Naive thymus-derived CD8-positive, alpha-beta T cell (primary cell): Measurements from ENCODE around the gene CSMD2. TPM values are rescaled to one million over a fixed set of nuclear protein-coding genes. Genes with fewer than 3 reads are reported as not detected.
A peak's percentile ranks its signal among the peaks of the same experiment; 100 is the strongest.
"Not testable (repeated sequence)": the region's sequence is repeated elsewhere in the genome, so short reads cannot be mapped to it uniquely, and the experiment has no call there.

Experiments
- ATAC-seq, 2 donors: fragments of 150-1000 bp; cut with Tn5 transposase in 1 of 2; sonication (Bioruptor Pico), chemical (Tn5 transposase) in 1 of 2; 1 replicate in 1 of 2; 2 replicates in 1 of 2; pipeline ENCODE4 v1.10.0; 2021; ENCODE audit warnings: mild to moderate bottlenecking in 2 of 2, moderate library complexity in 2 of 2
- POLR2A ChIA-PET: fragments of 350-600 bp; sonication (Branson Sonifier 250); formaldehyde crosslinking; loops from one replicate; lab custom pipeline; 2021; ENCODE audit warnings: antibody characterized with exemption; lab: Charles Lee
- DNase-seq, 10 donors: peaks; one replicate each; pipeline versions ENCODE4 v3.0.0 to v3.0.0-alpha.2; 2020 to 2022
- H3K27ac Mint-ChIP-seq, 10 donors: one replicate each; pipeline ENCODE4 v1.8.0; 2020 to 2022; ENCODE audit warnings: mild to moderate bottlenecking in 10 of 10, mixed read lengths in 10 of 10, moderate library complexity in 4 of 10, inconsistent platforms in 1 of 10
- H3K27me3 Mint-ChIP-seq, 5 donors: one replicate each; pipeline ENCODE4 v1.8.0; 2021 to 2022; ENCODE audit warnings: mixed read lengths in 5 of 5
- H3K36me3 Mint-ChIP-seq, 3 donors: one replicate each; pipeline ENCODE4 v1.8.0; 2020 to 2022; ENCODE audit warnings: mixed read lengths in 3 of 3, mild to moderate bottlenecking in 2 of 3, inconsistent platforms in 1 of 3
- H3K4me1 Mint-ChIP-seq, 4 donors: one replicate each; pipeline ENCODE4 v1.8.0; 2021 to 2022; ENCODE audit warnings: mixed read lengths in 4 of 4
- H3K4me3 Mint-ChIP-seq, 10 donors: one replicate each; pipeline ENCODE4 v1.8.0; 2020 to 2022; ENCODE audit warnings: mild to moderate bottlenecking in 10 of 10, mixed read lengths in 10 of 10, moderate library complexity in 6 of 10, inconsistent platforms in 1 of 10
- H3K9me3 Mint-ChIP-seq, 9 donors: one replicate each; pipeline ENCODE4 v1.8.0; 2020 to 2022; ENCODE audit warnings: mixed read lengths in 9 of 9, mild to moderate bottlenecking in 3 of 9, inconsistent platforms in 1 of 9, moderate library complexity in 1 of 9
- polyA plus RNA-seq, 3 donors: library from polyadenylated mRNA; unstranded; fragments of 300-500 nt; fragmentation: Illumina TruSeq; gene quantifications; one replicate each; pipeline ENCODE4 v1.2.3, GENCODE V29; 2021
- total RNA-seq, 8 experiments: library from RNA in 2 of 8; stranded (reverse) in 2 of 8; gene quantifications; one replicate each; pipeline ENCODE4 v1.2.3 and lab custom pipeline; 2021 to 2026

CSMD2 gene
- total RNA-seq (not detected), polyA plus RNA-seq (not detected), total RNA-seq (lab: John Stamatoyannopoulos, UW) (0 to 0.34 (median 0) reads per million in 6 experiments)

GRCh38 chr1:34164771-34165391 is at the start of gene CSMD2:
Gene CSMD2 (minus strand): TSS chr1:34165230. CDS start chr1:34165097, 133 bp downstream.
- Mint-ChIP-seq H3K4me3 (peak within 1 kb of the TSS in 5 of 10 donors; percentile 28 to 72 (median 46)), H3K9me3 (peaks cover 0 to 3% (median 0%) of the 10 kb centered on the region in 9 donors), H3K27me3 (peaks cover 30 to 87% (median 67%) of the 10 kb centered on the region in 5 donors), H3K4me1 (peaks cover 6 to 17% (median 8%) of the 10 kb centered on the region in 4 donors), H3K27ac (no peak within 1 kb of the TSS), H3K36me3 (no peaks in the 10 kb centered on the region)
- DNase-seq: no peak
- POLR2A ChIA-PET: no interaction called here
- no peak for ATAC-seq

GRCh38 chr1:34213956-34214355 is 48.9 kb upstream of the CSMD2 start:
- H3K27me3 Mint-ChIP-seq: peaks cover 0 to 10% (median 3%) of the 10 kb centered on the region in 5 donors

DNA sequence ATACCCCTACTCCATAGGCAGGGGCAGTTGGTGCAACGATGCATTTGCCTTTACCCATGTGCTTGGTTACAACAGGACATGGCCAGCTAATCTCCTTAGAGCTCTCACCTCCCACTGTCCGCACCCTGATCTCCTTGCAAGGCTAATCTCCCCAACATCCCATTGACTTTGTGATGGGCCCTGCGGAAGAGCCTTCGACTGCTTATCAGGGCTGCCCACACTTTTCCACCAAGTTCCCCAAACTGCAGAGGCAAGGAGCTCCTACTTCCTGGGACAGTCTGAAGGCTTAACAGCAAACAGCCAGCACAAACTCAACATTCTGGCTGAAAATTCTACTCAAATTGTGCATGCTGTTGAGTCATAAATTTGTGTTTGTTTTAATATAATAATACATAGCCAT is 47.6 kb upstream of the CSMD2 start:
- ATAC-seq: no peak
- Mint-ChIP-seq H3K4me1 (no peaks in the 10 kb centered on the region), H3K27me3 (peaks cover 0 to 7% (median 0%) of the 10 kb centered on the region in 5 donors), H3K9me3 (no peaks in the 10 kb centered on the region), H3K4me3 (no peak overlapping the region), H3K36me3 (no peaks in the 10 kb centered on the region), H3K27ac (no peak overlapping the region)
- DNase-seq: no peak
- POLR2A ChIA-PET: no interaction called here

More at GRCh38 chr1:34213956-34214355, 48.9 kb upstream of the CSMD2 start:
- DNase-seq (no peak), ATAC-seq (no peak)
- Mint-ChIP-seq H3K4me3 (no peak overlapping the region), H3K9me3 (no peaks in the 10 kb centered on the region), H3K27ac (no peak overlapping the region), H3K4me1 (no peaks in the 10 kb centered on the region), H3K36me3 (no peaks in the 10 kb centered on the region)
- POLR2A ChIA-PET: no interaction called here

GRCh38 chr1:34199927-34200326 is 34.9 kb upstream of the CSMD2 start:
- Mint-ChIP-seq H3K36me3 (no peaks in the 10 kb centered on the region), H3K9me3 (no peaks in the 10 kb centered on the region), H3K27ac (no peak overlapping the region), H3K4me1 (no peaks in the 10 kb centered on the region), H3K4me3 (no peak overlapping the region), H3K27me3 (peaks cover 4 to 20% (median 9%) of the 10 kb centered on the region in 5 donors)
- ATAC-seq (no peak), DNase-seq (no peak)
- POLR2A ChIA-PET: no interaction called here

DNA sequence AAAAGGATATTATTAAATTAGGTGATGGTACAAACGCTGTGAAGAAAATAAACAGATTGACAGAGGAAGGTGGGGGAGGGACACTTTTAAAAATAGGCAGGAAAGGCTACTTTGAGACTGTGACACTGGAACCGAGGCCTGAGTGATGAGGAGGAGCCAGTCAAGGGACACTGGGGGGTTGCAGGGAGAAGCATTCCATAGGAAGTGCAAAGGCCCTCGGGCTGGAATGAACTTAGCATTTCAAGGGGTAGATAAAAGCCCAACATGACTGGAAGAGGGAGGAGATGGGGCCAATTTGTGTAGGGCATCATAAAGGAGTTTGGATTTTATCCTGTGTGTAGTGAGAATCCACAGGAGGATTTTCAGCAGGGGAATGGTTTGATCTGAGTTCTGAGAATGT is 27.6 kb upstream of the CSMD2 start:
- no peaks in the 10 kb centered on the region for H3K36me3 Mint-ChIP-seq
- no peaks in the 10 kb centered on the region for H3K4me1 Mint-ChIP-seq
- POLR2A ChIA-PET: no interaction called here
- H3K27ac Mint-ChIP-seq: no peak overlapping the region
- no peak overlapping the region for H3K4me3 Mint-ChIP-seq
- peaks cover 0 to 3% (median 0%) of the 10 kb centered on the region in 9 donors for H3K9me3 Mint-ChIP-seq
- ATAC-seq: no peak
- H3K27me3 Mint-ChIP-seq: peaks cover 13 to 47% (median 26%) of the 10 kb centered on the region in 5 donors
- DNase-seq: no peak

DNA sequence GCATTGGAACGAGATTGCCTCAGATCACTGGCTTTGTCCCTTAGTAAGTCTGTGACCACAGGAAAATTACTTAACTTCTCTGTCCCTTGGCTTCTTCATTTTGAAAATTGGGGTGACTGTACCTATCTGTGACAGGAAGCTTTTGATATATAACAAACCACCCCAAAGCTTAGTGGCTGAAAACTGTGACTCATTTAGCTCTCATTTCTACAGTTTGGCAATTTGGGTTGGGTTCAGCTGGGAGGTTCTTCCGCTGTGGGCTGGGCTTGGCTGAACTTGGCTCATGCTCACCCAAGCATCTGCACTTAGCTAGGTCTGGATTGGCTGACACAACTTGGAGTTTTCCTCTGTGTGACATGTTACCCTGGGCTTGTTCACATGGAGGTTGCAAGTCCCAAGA is 25.7 kb upstream of the CSMD2 start:
- Mint-ChIP-seq H3K36me3 (no peaks in the 10 kb centered on the region), H3K4me1 (no peaks in the 10 kb centered on the region), H3K27ac (peak overlapping the region in 1 of 10 donors; percentile 65), H3K27me3 (peaks cover 22 to 61% (median 41%) of the 10 kb centered on the region in 5 donors), H3K4me3 (no peak overlapping the region), H3K9me3 (peaks cover 0 to 3% (median 0%) of the 10 kb centered on the region in 9 donors)
- ATAC-seq: no peak
- POLR2A ChIA-PET: no interaction called here
- no peak for DNase-seq

DNA sequence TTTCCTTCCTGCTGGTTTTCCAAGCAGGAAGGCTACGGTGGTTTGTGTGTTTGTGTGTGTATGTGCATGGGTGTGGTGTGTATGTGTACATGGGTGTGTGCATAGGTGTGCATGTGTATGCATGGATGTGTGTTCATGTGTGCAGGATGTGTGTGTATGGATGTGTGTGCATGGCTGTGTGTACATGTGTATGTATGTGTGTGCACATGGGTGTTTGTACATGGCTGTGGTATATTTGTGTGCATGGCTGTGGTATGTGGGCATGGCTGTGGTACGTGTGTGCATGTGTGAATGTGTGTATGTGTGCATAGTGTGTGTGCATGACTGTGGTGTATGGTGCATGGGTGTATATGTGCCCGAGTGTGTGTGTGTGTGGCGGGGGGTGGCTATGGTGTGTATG is 24.0 kb upstream of the CSMD2 start:
- POLR2A ChIA-PET: no interaction called here
- DNase-seq (no peak), ATAC-seq (no peak)
- Mint-ChIP-seq H3K27ac (no peak overlapping the region), H3K9me3 (peaks cover 0 to 3% (median 0%) of the 10 kb centered on the region in 9 donors), H3K4me1 (no peaks in the 10 kb centered on the region), H3K27me3 (peaks cover 25 to 67% (median 44%) of the 10 kb centered on the region in 5 donors), H3K36me3 (no peaks in the 10 kb centered on the region), H3K4me3 (no peak overlapping the region)

GRCh38 chr1:34188418-34188817 is 23.4 kb upstream of the CSMD2 start:
- no peak for ATAC-seq
- Mint-ChIP-seq H3K27me3 (peaks cover 25 to 62% (median 44%) of the 10 kb centered on the region in 5 donors), H3K36me3 (no peaks in the 10 kb centered on the region), H3K9me3 (peaks cover 0 to 3% (median 0%) of the 10 kb centered on the region in 9 donors), H3K4me3 (no peak overlapping the region), H3K4me1 (no peaks in the 10 kb centered on the region), H3K27ac (no peak overlapping the region)
- no peak for DNase-seq
- POLR2A ChIA-PET: no interaction called here

- H3K27me3 Mint-ChIP-seq: peaks cover 22 to 55% (median 38%) of the 10 kb centered on the region in 5 donors
- no peaks in the 10 kb centered on the region for H3K36me3 Mint-ChIP-seq
- H3K4me3 Mint-ChIP-seq: no peak overlapping the region
- H3K27ac Mint-ChIP-seq: no peak overlapping the region
- no peak for DNase-seq
- POLR2A ChIA-PET: no interaction called here
- peaks cover 0 to 3% (median 0%) of the 10 kb centered on the region in 9 donors for H3K9me3 Mint-ChIP-seq
- H3K4me1 Mint-ChIP-seq: no peaks in the 10 kb centered on the region
- no peak for ATAC-seq
Observed at GRCh38 chr1:34186741-34187494, 21.9 kb upstream of the CSMD2 start.

DNA sequence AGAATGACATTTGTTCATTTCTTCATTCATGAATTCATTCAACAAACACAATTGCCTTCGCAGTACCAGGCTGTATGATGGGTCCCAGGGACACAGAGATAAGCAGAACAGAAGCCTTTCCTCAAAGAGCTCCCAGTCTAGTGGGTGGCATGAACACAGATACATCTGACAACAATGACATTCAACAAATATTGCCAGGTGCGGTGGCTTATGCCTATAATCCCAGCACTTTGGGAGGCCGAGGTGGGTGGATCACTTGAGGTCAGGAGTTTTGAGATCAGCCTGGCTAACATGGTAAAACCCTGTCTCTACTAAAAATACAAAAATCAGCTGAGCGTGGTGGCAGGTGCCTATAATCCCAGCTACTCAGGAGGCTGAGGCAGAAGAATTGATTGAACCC is 18.4 kb upstream of the CSMD2 start:
- H3K4me1 Mint-ChIP-seq, H3K4me3 Mint-ChIP-seq, POLR2A ChIA-PET, H3K27ac Mint-ChIP-seq, H3K36me3 Mint-ChIP-seq, ATAC-seq, H3K9me3 Mint-ChIP-seq, DNase-seq: not testable (repeated sequence)
- peaks cover 27 to 66% (median 43%) of the 10 kb centered on the region in 5 donors for H3K27me3 Mint-ChIP-seq

DNA sequence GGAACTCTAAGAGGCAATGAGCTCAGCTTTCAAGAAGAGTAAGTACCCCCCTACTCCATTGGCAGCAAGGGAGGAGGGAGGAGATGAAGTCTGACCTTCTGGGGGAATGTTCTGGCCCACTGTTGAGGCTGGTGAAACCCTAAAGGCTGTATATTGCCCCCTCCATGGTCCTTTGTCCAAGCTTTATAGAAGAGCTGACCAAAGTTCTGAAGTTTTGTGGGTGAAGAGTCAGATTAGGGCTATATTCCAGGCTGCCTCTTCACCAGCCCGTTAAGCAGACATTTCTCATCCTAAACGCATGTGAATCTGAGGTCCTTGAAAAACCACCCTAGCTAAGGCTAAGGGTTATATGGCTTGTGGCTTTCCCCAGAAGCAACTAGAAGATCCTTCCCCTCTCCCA is 13.0 kb upstream of the CSMD2 start:
- Mint-ChIP-seq H3K9me3 (peaks cover 0 to 3% (median 0%) of the 10 kb centered on the region in 9 donors), H3K27ac (no peak overlapping the region), H3K36me3 (no peaks in the 10 kb centered on the region), H3K4me3 (no peak overlapping the region), H3K27me3 (peaks cover 31 to 80% (median 40%) of the 10 kb centered on the region in 5 donors), H3K4me1 (no peaks in the 10 kb centered on the region)
- ATAC-seq (no peak), DNase-seq (no peak)
- POLR2A ChIA-PET: no interaction called here

GRCh38 chr1:34176830-34177603 is 12.0 kb upstream of the CSMD2 start, which contains the start of gene C1orf94:
Gene C1orf94 (plus strand): TSS chr1:34176907. CDS start chr1:34177790, 883 bp downstream.
- H3K27ac Mint-ChIP-seq: peak within 1 kb of the TSS in 1 of 10 donors; percentile 65
- peaks cover 29 to 73% (median 40%) of the 10 kb centered on the region in 5 donors for H3K27me3 Mint-ChIP-seq
- no peak within 1 kb of the TSS for H3K4me3 Mint-ChIP-seq
- no peak for ATAC-seq
- DNase-seq: no peak
- POLR2A ChIA-PET: no interaction called here
- H3K4me1 Mint-ChIP-seq: no peaks in the 10 kb centered on the region
- H3K36me3 Mint-ChIP-seq: no peaks in the 10 kb centered on the region
- H3K9me3 Mint-ChIP-seq: peaks cover 0 to 3% (median 0%) of the 10 kb centered on the region in 9 donors
